ENCODE data around the gene ARGLU1.

DNA sequence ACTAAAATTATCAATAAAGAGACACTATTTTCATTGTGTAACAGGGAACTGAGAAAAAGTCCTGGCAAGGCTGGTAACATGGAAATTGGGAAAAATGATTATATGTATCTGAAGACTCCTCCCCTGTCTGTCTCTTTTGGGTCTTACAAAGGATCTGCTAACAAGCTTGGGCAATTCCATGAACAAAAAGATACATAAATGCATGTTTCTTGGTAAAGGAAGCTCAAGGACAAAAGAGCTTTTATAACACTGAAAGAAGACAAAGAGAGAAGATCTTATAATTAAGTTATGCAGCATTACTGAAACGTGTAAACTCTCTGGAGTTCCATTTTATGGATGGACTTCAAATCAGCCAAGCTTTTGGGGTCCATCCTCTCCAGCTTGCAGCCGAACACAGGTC lies 61.7 kb downstream of the ARGLU1 start:
- no peak for TF ChIP-seq CTCF (IDR thresholded peaks at IDR 0.05 in 8 of 11, conservative IDR thresholded peaks at IDR 0.05 in 3 of 11)
- TF ChIP-seq POLR2A (IDR thresholded peaks at IDR 0.05): no peak
